Cardiac septum (tissue), 1 donor: ENCODE measurements around the gene PCDHGB4. TPM values are rescaled to one million over a fixed set of nuclear protein-coding genes. Genes with fewer than 3 reads are reported as not detected.
A peak's percentile ranks its signal among the peaks of the same experiment; 100 is the strongest.
"Not testable (repeated sequence)": the region's sequence is repeated elsewhere in the genome, so short reads cannot be mapped to it uniquely, and the experiment has no call there.

Experiments
- DNase-seq: peaks from one replicate; pipeline ENCODE4 v3.0.0-alpha.2; 2020; ENCODE audit warnings: low spot score
- intact Hi-C: fragments of 100-400 bp; cut with DNase I; formaldehyde crosslinking; loops from one replicate; pipeline ENCODE4 v1.14.0; 2022
- total RNA-seq: library from RNA; stranded (reverse); fragmentation: NEBNext Ultra II Directional; extraction: Animal tissue kit (Norgen Biotek cat#: 25700); gene quantifications from one replicate; pipeline ENCODE4 v1.2.1, GENCODE V29; 2021
- donor health status: DM: no; HTN: no; CAD: no.

The PCDHGB4 gene
- total RNA-seq, 1 donor from 2014 or later = 12.5 TPM

GRCh38 chr5:141394401-141395187 lies 7.1 kb downstream of the PCDHGB4 start:
- intact Hi-C loops, DNase-seq: not testable (repeated sequence)

- DNase-seq, intact Hi-C loops: not testable (repeated sequence)
Observed at GRCh38 chr5:141397756-141398551, 10.5 kb downstream of the PCDHGB4 start, which contains the start of gene PCDHGB5. Gene PCDHGB5 (plus strand): TSS chr5:141397947. CDS start chr5:141398128, 181 bp downstream.

- intact Hi-C loops = no loop called here
- peak; percentile 5 for DNase-seq
Observed at GRCh38 chr5:141398608-141399007, 11.1 kb downstream of the PCDHGB4 start.

- peak; percentile 46 for DNase-seq
- intact Hi-C loops = loop anchor here (5.0 kb wide), 1 partner anchor 42 kb away; the partner anchor contains the start of genes PCDHGA4 and PCDHGB2
Observed at GRCh38 chr5:141399555-141400258, 12.2 kb downstream of the PCDHGB4 start.

GRCh38 chr5:141402553-141403243 lies 15.2 kb downstream of the PCDHGB4 start, which contains the start of gene PCDHGA9:
Gene PCDHGA9 (plus strand): TSS chr5:141402778. CDS start chr5:141402953, 175 bp downstream.
- DNase-seq = no peak

GRCh38 chr5:141403387-141403786 lies 15.9 kb downstream of the PCDHGB4 start:
- intact Hi-C loops = loop anchor here (5.0 kb wide), 1 partner anchor 46 kb away; the partner anchor contains the start of genes PCDHGA4 and PCDHGB2
- no peak for DNase-seq

More at GRCh38 chr5:141402553-141403243, 15.2 kb downstream of the PCDHGB4 start, which contains the start of gene PCDHGA9:
- intact Hi-C loops = loop anchor here (5.0 kb wide), 1 partner anchor 45 kb away; the partner anchor contains the start of genes PCDHGA4 and PCDHGB2

- DNase-seq = peak; percentile 71
- intact Hi-C loops = not testable (repeated sequence)
Observed at GRCh38 chr5:141407790-141408505, 20.4 kb downstream of the PCDHGB4 start, which contains the start of gene PCDHGB6. Gene PCDHGB6 (plus strand): TSS chr5:141408021. CDS start chr5:141408203, 182 bp downstream.

GRCh38 chr5:141409598-141410306 lies 22.3 kb downstream of the PCDHGB4 start:
- intact Hi-C loops = no loop called here

GRCh38 chr5:141411575-141411974 lies 24.1 kb downstream of the PCDHGB4 start:
- intact Hi-C loops = no loop called here
- no peak for DNase-seq

More at GRCh38 chr5:141409598-141410306, 22.3 kb downstream of the PCDHGB4 start:
- DNase-seq = no peak

GRCh38 chr5:141412854-141413539 lies 25.5 kb downstream of the PCDHGB4 start, which contains the start of gene PCDHGA10:
Gene PCDHGA10 (plus strand): TSS chr5:141412987. CDS start chr5:141413176, 189 bp downstream.
- intact Hi-C loops = no loop called here
- no peak for DNase-seq

GRCh38 chr5:141413540-141414069 lies 26.1 kb downstream of the PCDHGB4 start:
- DNase-seq = no peak
- intact Hi-C loops = loop anchor here (2.0 kb wide), 1 partner anchor 145 kb away; no protein-coding TSS in a partner anchor

GRCh38 chr5:141414548-141415274 lies 27.2 kb downstream of the PCDHGB4 start:
- intact Hi-C loops = loop anchor here (2.0 kb wide), 1 partner anchor 144 kb away; no protein-coding TSS in a partner anchor
- DNase-seq = not testable (repeated sequence)

- intact Hi-C loops = loop anchor here (2.0 kb wide), 1 partner anchor 144 kb away; no protein-coding TSS in a partner anchor
- not testable (repeated sequence) for DNase-seq
Observed at GRCh38 chr5:141415275-141415618, 27.7 kb downstream of the PCDHGB4 start.

- intact Hi-C loops = loop anchor here (2.0 kb wide), 1 partner anchor 107 kb away; no protein-coding TSS in a partner anchor
- peak; percentile 86 for DNase-seq
Observed at GRCh38 chr5:141417494-141418172, 30.1 kb downstream of the PCDHGB4 start, which contains the start of gene PCDHGB7. Gene PCDHGB7 (plus strand): TSS chr5:141417677. CDS start chr5:141417860, 183 bp downstream.
